Measurements from ENCODE around the gene HDX. TPM values are rescaled to one million over a fixed set of nuclear protein-coding genes. Genes with fewer than 3 reads are reported as not detected.

Gene HDX
- total RNA-seq, 1 donor, result 5.1 TPM

DNA sequence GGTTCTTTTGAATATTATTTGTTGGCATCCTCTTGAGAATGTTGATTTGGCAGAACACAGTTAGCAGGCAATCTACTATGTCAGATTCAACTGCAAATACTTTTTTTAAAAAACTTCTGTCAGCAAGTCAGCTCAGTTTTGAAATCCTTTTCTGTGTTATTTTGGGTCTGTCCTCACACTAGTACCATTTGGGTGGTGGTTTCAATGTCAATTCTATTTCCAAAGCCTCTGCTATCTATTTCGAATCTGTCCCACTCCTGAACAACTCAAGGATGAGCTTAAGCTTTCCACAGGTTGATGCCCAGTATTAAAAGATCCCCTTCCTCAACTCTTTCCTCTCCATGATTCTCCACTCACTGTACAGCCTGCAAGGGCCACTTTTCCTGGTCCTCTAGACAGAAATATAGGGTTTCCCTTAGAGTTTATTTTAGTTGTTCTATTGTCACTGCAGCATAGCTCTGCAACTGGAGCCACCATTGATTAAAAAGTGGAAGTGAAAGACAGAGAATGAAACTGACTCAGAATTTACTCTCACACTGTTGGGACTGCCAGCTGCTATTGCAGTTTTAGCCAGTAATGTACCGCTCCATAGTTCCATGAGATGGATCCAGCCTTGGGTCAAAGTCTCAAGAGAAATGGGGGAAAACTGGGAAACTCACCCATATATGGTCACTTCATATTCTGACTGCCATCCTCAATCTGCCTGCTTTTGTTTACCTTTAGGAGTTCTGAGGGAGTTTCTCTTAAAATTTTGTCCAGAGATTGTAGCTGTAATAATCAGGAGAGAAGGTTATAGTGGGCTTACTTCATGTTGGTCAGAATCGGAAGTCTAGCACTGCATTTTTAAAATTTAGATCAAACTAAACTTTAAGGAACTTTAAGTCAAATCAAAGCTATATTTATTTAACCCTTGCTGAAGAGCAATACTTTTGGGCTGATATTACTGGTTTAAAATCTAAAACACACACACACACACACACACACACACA lies 14.6 kb downstream of the HDX start:
- no peaks in the 10 kb centered on the region for H3K27me3 ChIP-seq (ENCODE audit: insufficient read depth, low read length)
- H3K4me1 ChIP-seq (ENCODE audit: insufficient read depth, low read length), result no peaks in the 10 kb centered on the region
- H3K36me3 ChIP-seq (ENCODE audit: insufficient read depth, low read length), result no peaks in the 10 kb centered on the region
- no peak for DNase-seq (ENCODE audit: insufficient read length, low spot score, missing footprints)
- H2AFZ ChIP-seq (ENCODE audit: low read length), result no peak overlapping the region
- no peaks in the 10 kb centered on the region for H3K9me3 ChIP-seq (ENCODE audit: low read depth, low read length)
- TF ChIP-seq, protein P1, sequence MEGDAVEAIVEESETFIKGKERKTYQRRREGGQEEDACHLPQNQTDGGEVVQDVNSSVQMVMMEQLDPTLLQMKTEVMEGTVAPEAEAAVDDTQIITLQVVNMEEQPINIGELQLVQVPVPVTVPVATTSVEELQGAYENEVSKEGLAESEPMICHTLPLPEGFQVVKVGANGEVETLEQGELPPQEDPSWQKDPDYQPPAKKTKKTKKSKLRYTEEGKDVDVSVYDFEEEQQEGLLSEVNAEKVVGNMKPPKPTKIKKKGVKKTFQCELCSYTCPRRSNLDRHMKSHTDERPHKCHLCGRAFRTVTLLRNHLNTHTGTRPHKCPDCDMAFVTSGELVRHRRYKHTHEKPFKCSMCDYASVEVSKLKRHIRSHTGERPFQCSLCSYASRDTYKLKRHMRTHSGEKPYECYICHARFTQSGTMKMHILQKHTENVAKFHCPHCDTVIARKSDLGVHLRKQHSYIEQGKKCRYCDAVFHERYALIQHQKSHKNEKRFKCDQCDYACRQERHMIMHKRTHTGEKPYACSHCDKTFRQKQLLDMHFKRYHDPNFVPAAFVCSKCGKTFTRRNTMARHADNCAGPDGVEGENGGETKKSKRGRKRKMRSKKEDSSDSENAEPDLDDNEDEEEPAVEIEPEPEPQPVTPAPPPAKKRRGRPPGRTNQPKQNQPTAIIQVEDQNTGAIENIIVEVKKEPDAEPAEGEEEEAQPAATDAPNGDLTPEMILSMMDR (IDR thresholded peaks at IDR 0.05; ENCODE audit: extremely low read depth, low read depth, low read length), result no peak
- H3K27ac ChIP-seq (ENCODE audit: low read depth, low read length), result no peak overlapping the region
- H4K20me1 ChIP-seq (ENCODE audit: insufficient read depth, low read length), result no peaks in the 10 kb centered on the region
- no peaks in the 10 kb centered on the region for H3K79me2 ChIP-seq (ENCODE audit: insufficient read depth, low read length)
- H3K4me3 ChIP-seq (ENCODE audit: insufficient read depth, low read length), result no peak overlapping the region
- no peak overlapping the region for H3K4me2 ChIP-seq (ENCODE audit: insufficient read depth, low read length)

DNA sequence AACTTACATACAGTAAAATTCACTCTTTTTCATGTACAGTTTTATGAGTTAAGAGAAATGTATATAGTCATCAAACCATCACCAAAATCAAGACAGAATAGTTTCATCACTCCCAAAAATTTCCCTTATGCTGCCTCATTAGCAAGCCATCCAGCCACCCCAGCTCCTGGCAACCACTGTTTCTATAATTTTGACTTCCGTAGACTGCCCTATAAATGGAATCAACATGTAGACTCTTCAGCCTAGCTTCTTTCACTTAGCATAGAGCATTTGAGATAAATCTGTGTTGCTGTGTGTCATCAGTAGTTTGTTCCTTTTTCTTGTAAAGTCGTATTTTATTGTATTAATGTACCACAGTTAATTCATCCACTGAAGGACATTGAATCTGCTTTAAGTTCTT lies 23.2 kb downstream of the HDX start:
- Histone ChIP-seq H4K20me1 (ENCODE audit: insufficient read depth, low read length) (no peaks in the 10 kb centered on the region), H3K4me1 (ENCODE audit: insufficient read depth, low read length) (no peaks in the 10 kb centered on the region), H3K27me3 (ENCODE audit: insufficient read depth, low read length) (no peaks in the 10 kb centered on the region), H3K79me2 (ENCODE audit: insufficient read depth, low read length) (no peaks in the 10 kb centered on the region), H2AFZ (ENCODE audit: low read length) (no peak overlapping the region), H3K27ac (ENCODE audit: low read depth, low read length) (no peak overlapping the region), H3K4me2 (ENCODE audit: insufficient read depth, low read length) (no peak overlapping the region), H3K4me3 (ENCODE audit: insufficient read depth, low read length) (no peak overlapping the region), H3K9me3 (ENCODE audit: low read depth, low read length) (no peaks in the 10 kb centered on the region), H3K36me3 (ENCODE audit: insufficient read depth, low read length) (no peaks in the 10 kb centered on the region)
- no peak for DNase-seq (ENCODE audit: insufficient read length, low spot score, missing footprints)
- TF ChIP-seq, protein P1 (IDR thresholded peaks at IDR 0.05; ENCODE audit: extremely low read depth, low read depth, low read length), result no peak

DNA sequence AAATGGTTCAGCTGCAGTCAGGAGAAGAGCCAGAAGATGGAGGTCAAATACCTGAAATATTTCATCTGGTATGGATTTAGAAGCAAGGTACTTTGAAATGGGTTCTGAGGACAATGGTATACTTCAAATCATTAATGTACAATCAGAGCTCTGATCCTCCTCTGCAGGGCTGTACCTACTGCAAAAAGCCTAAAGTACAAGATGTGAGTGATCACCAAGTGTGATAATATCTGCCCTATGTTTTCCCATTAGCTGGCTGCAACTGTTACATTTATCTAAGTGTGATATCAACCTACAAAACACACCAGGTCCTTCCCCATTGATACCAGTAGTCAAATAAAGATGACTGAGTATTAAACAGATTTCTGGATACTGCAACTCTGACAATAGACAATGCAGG lies 25.1 kb downstream of the HDX start:
- TF ChIP-seq, protein P1 (IDR thresholded peaks at IDR 0.05; ENCODE audit: extremely low read depth, low read depth, low read length), result no peak

DNA sequence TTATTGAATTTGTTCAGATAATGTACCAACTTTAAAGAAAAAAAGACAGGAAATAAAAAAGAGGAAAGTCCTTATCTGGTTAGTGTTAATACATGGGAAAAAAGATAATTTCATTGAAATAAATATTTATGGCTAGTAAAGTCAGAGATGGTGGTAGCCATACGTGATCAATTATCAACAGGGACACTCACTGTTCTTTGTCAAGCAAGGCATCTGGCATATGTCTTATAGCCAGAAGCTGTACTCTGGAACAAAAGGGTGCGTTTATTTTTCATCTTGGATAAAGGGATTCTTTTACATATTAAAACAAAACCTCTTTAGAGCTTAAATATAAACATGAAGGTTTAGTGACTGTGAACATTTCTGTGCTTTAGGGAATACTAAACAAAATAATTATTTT lies 26.7 kb downstream of the HDX start:
- Histone ChIP-seq H3K27ac (ENCODE audit: low read depth, low read length) (no peak overlapping the region), H3K4me1 (ENCODE audit: insufficient read depth, low read length) (no peaks in the 10 kb centered on the region), H3K9me3 (ENCODE audit: low read depth, low read length) (no peaks in the 10 kb centered on the region), H3K36me3 (ENCODE audit: insufficient read depth, low read length) (no peaks in the 10 kb centered on the region), H3K27me3 (ENCODE audit: insufficient read depth, low read length) (no peaks in the 10 kb centered on the region), H3K79me2 (ENCODE audit: insufficient read depth, low read length) (no peaks in the 10 kb centered on the region), H3K4me2 (ENCODE audit: insufficient read depth, low read length) (no peak overlapping the region), H2AFZ (ENCODE audit: low read length) (no peak overlapping the region), H4K20me1 (ENCODE audit: insufficient read depth, low read length) (no peaks in the 10 kb centered on the region), H3K4me3 (ENCODE audit: insufficient read depth, low read length) (no peak overlapping the region)
- DNase-seq (ENCODE audit: insufficient read length, low spot score, missing footprints), result no peak
- TF ChIP-seq, protein P1 (IDR thresholded peaks at IDR 0.05; ENCODE audit: extremely low read depth, low read depth, low read length), result no peak

More for the DNA sequence above, 25.1 kb downstream of the HDX start:
- Histone ChIP-seq H3K4me1 (ENCODE audit: insufficient read depth, low read length) (no peaks in the 10 kb centered on the region), H3K4me2 (ENCODE audit: insufficient read depth, low read length) (no peak overlapping the region), H3K27ac (ENCODE audit: low read depth, low read length) (no peak overlapping the region), H3K36me3 (ENCODE audit: insufficient read depth, low read length) (no peaks in the 10 kb centered on the region), H3K27me3 (ENCODE audit: insufficient read depth, low read length) (no peaks in the 10 kb centered on the region), H3K4me3 (ENCODE audit: insufficient read depth, low read length) (no peak overlapping the region), H3K79me2 (ENCODE audit: insufficient read depth, low read length) (no peaks in the 10 kb centered on the region), H4K20me1 (ENCODE audit: insufficient read depth, low read length) (no peaks in the 10 kb centered on the region), H2AFZ (ENCODE audit: low read length) (no peak overlapping the region), H3K9me3 (ENCODE audit: low read depth, low read length) (no peaks in the 10 kb centered on the region)
- no peak for DNase-seq (ENCODE audit: insufficient read length, low spot score, missing footprints)

Data from osteoblast (primary cell).